Measurements from ENCODE around the gene IFFO2.

GRCh38 chr1:18907021-18907916 is 49.2 kb downstream of the IFFO2 start:
- TF ChIP-seq CSDC2 (CRISPR knock-in tag; IDR thresholded peaks at IDR 0.05) (no peak), CREB5 (CRISPR knock-in tag; IDR thresholded peaks at IDR 0.05; ENCODE audit: low read depth) (no peak), ZFP30 (CRISPR knock-in tag; IDR thresholded peaks at IDR 0.05) (no peak), PPARA (CRISPR knock-in tag; IDR thresholded peaks at IDR 0.05; ENCODE audit: borderline replicate concordance) (no peak), ZNF70 (CRISPR knock-in tag; IDR thresholded peaks at IDR 0.05) (no peak), ARNTL (CRISPR knock-in tag; IDR thresholded peaks at IDR 0.05; ENCODE audit: borderline replicate concordance, low read depth) (no peak), PATZ1 (CRISPR knock-in tag; IDR thresholded peaks at IDR 0.05; ENCODE audit: borderline replicate concordance) (no peak), BACH2 (CRISPR knock-in tag; IDR thresholded peaks at IDR 0.05; ENCODE audit: borderline replicate concordance) (no peak), RARB (CRISPR knock-in tag; IDR thresholded peaks at IDR 0.05) (no peak), ZFP3 (CRISPR knock-in tag; IDR thresholded peaks at IDR 0.05) (no peak), GLIS3 (CRISPR knock-in tag; IDR thresholded peaks at IDR 0.05) (no peak), TOX (CRISPR knock-in tag; IDR thresholded peaks at IDR 0.05; ENCODE audit: borderline replicate concordance) (no peak)
